H9 (cell line): ENCODE measurements around the gene SLC7A1. TPM values are rescaled to one million over a fixed set of nuclear protein-coding genes. Genes with fewer than 3 reads are reported as not detected.

Source experiments
- DNase-seq: peaks from one replicate; pipeline ENCODE4 v3.0.0-alpha.2; 2017
- H2AFZ ChIP-seq: one replicate; pipeline ENCODE4 v1.6.1; 2013; ENCODE audit warnings: mild to moderate bottlenecking, low read length, control low read depth, moderate library complexity
- H2AK5ac ChIP-seq: 2 replicates; pipeline ENCODE4 v1.6.1; 2013; ENCODE audit warnings: low read length, control low read depth, mixed read lengths; ENCODE audit not compliant: insufficient read length
- H2BK120ac ChIP-seq: one replicate; pipeline ENCODE4 v1.6.1; 2013; ENCODE audit warnings: low read depth, mild to moderate bottlenecking, low read length, control low read depth, inconsistent platforms; ENCODE audit not compliant: poor library complexity, severe bottlenecking
- H2BK12ac ChIP-seq: 2 replicates; pipeline ENCODE4 v1.6.1; 2013; ENCODE audit warnings: low read length, control low read depth, mixed read lengths, low read depth; ENCODE audit not compliant: insufficient read length
- H2BK15ac ChIP-seq: 2 replicates; pipeline ENCODE4 v1.6.1; 2013; ENCODE audit warnings: low read depth, low read length, control low read depth
- H2BK20ac ChIP-seq: one replicate; pipeline ENCODE4 v1.6.1; 2013; ENCODE audit warnings: low read depth, mild to moderate bottlenecking, low read length, control low read depth, inconsistent platforms; ENCODE audit not compliant: poor library complexity, severe bottlenecking
- H2BK5ac ChIP-seq: 2 replicates; pipeline ENCODE4 v1.6.1; 2013; ENCODE audit warnings: low read length, control low read depth, mixed read lengths; ENCODE audit not compliant: insufficient read length
- H3K14ac ChIP-seq: 2 replicates; pipeline ENCODE4 v1.6.1; 2013; ENCODE audit warnings: low read length, control low read depth; ENCODE audit not compliant: insufficient read depth
- H3K18ac ChIP-seq: 2 replicates; pipeline ENCODE4 v1.6.1; 2013; ENCODE audit warnings: low read depth, mild to moderate bottlenecking, mixed read lengths, low read length, control low read depth; ENCODE audit not compliant: insufficient read length
- H3K23ac ChIP-seq: 2 replicates; pipeline ENCODE4 v1.6.1; 2013; ENCODE audit warnings: low read length, control low read depth, mixed read lengths, low read depth; ENCODE audit not compliant: insufficient read length
- H3K23me2 ChIP-seq: 2 replicates; pipeline ENCODE4 v1.6.1; 2013; ENCODE audit warnings: low read depth, mild to moderate bottlenecking, mixed read lengths, low read length, control low read depth; ENCODE audit not compliant: insufficient read length, poor library complexity, severe bottlenecking
- H3K27ac ChIP-seq: 2 replicates; pipeline ENCODE4 v1.5.1; 2013; ENCODE audit warnings: low read length, control low read depth, mixed read lengths, low read depth; ENCODE audit not compliant: insufficient read length
- H3K27me3 ChIP-seq: 2 replicates; pipeline ENCODE4 v1.6.1; 2013; ENCODE audit warnings: low read length, control low read depth, inconsistent platforms; ENCODE audit not compliant: insufficient read depth
- H3K4ac ChIP-seq: 2 replicates; pipeline ENCODE4 v1.6.1; 2013; ENCODE audit warnings: low read depth, mild to moderate bottlenecking, control low read depth, inconsistent platforms, low read length, moderate library complexity
- H3K4me1 ChIP-seq: 2 replicates; pipeline ENCODE4 v1.6.1; 2013; ENCODE audit warnings: low read length, control low read depth, inconsistent platforms; ENCODE audit not compliant: insufficient read depth
- H3K4me2 ChIP-seq: 2 replicates; pipeline ENCODE4 v1.6.1; 2013; ENCODE audit warnings: low read length, control low read depth, mixed read lengths; ENCODE audit not compliant: insufficient read length, insufficient read depth
- H3K56ac ChIP-seq: 2 replicates; pipeline ENCODE4 v1.6.1; 2013; ENCODE audit warnings: low read depth, mild to moderate bottlenecking, mixed read lengths, low read length, control low read depth; ENCODE audit not compliant: insufficient read length
- H3K79me1 ChIP-seq: 2 replicates; pipeline ENCODE4 v1.6.1; 2013; ENCODE audit warnings: low read depth, mild to moderate bottlenecking, moderate library complexity, low read length, control low read depth, inconsistent platforms; ENCODE audit not compliant: insufficient read depth, poor library complexity, severe bottlenecking
- H3K79me2 ChIP-seq: 2 replicates; pipeline ENCODE4 v1.6.1; 2013; ENCODE audit warnings: low read length, control low read depth, inconsistent platforms; ENCODE audit not compliant: insufficient read depth
- H3K9ac ChIP-seq: 2 replicates; pipeline ENCODE4 v1.6.1; 2013; ENCODE audit warnings: low read length, control low read depth, mixed read lengths; ENCODE audit not compliant: insufficient read length; ENCODE audit errors: extremely low read depth
- H3K9me3 ChIP-seq: one replicate; pipeline ENCODE4 v1.6.1; 2013; ENCODE audit warnings: low read depth, low read length, inconsistent platforms; ENCODE audit not compliant: control insufficient read depth
- H3T11ph ChIP-seq: one replicate; pipeline ENCODE4 v1.6.1; 2013; ENCODE audit warnings: mild to moderate bottlenecking, low read length, control low read depth, inconsistent platforms
- H4K20me1 ChIP-seq: one replicate; pipeline ENCODE4 v1.6.1; 2013; ENCODE audit not compliant: control insufficient read depth, insufficient read length, insufficient read depth
- H4K5ac ChIP-seq: 2 replicates; pipeline ENCODE4 v1.6.1; 2013; ENCODE audit warnings: low read depth, mild to moderate bottlenecking, mixed read lengths, low read length, control low read depth; ENCODE audit not compliant: insufficient read length
- H4K8ac ChIP-seq: replicated peaks from 2 replicates; pipeline ENCODE4 v1.6.1; 2013; ENCODE audit warnings: low read length, control low read depth, mixed read lengths, low read depth; ENCODE audit not compliant: insufficient read length
- H4K91ac ChIP-seq: 2 replicates; pipeline ENCODE4 v1.6.1; 2013; ENCODE audit warnings: low read depth, mild to moderate bottlenecking, moderate library complexity, mixed read lengths, low read length, control low read depth; ENCODE audit not compliant: insufficient read length
- H3K27ac Mint-ChIP-seq, 3 experiments: 2 replicates in 2 of 3; 3 replicates in 1 of 3; pipeline ENCODE4 v1.8.0; 2020 to 2021; ENCODE audit warnings: mixed read lengths in 3 of 3, mild to moderate bottlenecking in 1 of 3, moderate library complexity in 1 of 3
- H3K27me3 Mint-ChIP-seq: 2 replicates; pipeline ENCODE4 v1.8.0; 2021; ENCODE audit warnings: low read depth, mild to moderate bottlenecking, moderate library complexity, mixed read lengths
- H3K36me3 Mint-ChIP-seq, 3 experiments: 2 replicates in 2 of 3; 3 replicates in 1 of 3; pipeline ENCODE4 v1.8.0; 2020 to 2021; ENCODE audit warnings: low read depth in 3 of 3, mixed read lengths in 3 of 3; ENCODE audit not compliant: insufficient read depth in 1 of 3
- H3K4me1 Mint-ChIP-seq, 2 experiments: 2 replicates each; pipeline ENCODE4 v1.8.0; 2020; ENCODE audit warnings: mixed read lengths in 2 of 2
- H3K4me3 Mint-ChIP-seq, 2 experiments: 2 replicates in 1 of 2; 3 replicates in 1 of 2; pipeline ENCODE4 v1.8.0; 2020 to 2021; ENCODE audit warnings: mild to moderate bottlenecking in 2 of 2, mixed read lengths in 2 of 2, moderate library complexity in 1 of 2
- H3K9me3 Mint-ChIP-seq, 2 experiments: 2 replicates in 1 of 2; 3 replicates in 1 of 2; pipeline ENCODE4 v1.8.0; 2020; ENCODE audit warnings: mild to moderate bottlenecking in 2 of 2, mixed read lengths in 2 of 2, moderate library complexity in 1 of 2
- WGBS: extraction: QIAGEN DNeasy Blood & Tissue Kit; methylation state at CpG from one replicate; pipeline ENCODE4 v1.1.7; 2013; ENCODE audit warnings: missing lambda C conversion rate, low lambda C conversion rate, mixed read lengths; ENCODE audit not compliant: insufficient read length; ENCODE audit errors: extremely low coverage; 5-methylcytosine and 5-hydroxymethylcytosine counted together
- total RNA-seq: library from RNA; stranded (reverse); gene quantifications from 2 replicates; pipeline ENCODE4 v1.2.1, GENCODE V29; 2021
- TF ChIP-seq, protein P1 (sequence below): fragments of 200-600 bp; sonication (generic); conservative IDR thresholded peaks from 3 replicates; pipeline ENCODE4 v1.8.0; 2021; ENCODE audit warnings: antibody characterized with exemption, mild to moderate bottlenecking

Gene SLC7A1
- total RNA-seq, 1 experiment from 2014 or later: 109 TPM

DNA sequence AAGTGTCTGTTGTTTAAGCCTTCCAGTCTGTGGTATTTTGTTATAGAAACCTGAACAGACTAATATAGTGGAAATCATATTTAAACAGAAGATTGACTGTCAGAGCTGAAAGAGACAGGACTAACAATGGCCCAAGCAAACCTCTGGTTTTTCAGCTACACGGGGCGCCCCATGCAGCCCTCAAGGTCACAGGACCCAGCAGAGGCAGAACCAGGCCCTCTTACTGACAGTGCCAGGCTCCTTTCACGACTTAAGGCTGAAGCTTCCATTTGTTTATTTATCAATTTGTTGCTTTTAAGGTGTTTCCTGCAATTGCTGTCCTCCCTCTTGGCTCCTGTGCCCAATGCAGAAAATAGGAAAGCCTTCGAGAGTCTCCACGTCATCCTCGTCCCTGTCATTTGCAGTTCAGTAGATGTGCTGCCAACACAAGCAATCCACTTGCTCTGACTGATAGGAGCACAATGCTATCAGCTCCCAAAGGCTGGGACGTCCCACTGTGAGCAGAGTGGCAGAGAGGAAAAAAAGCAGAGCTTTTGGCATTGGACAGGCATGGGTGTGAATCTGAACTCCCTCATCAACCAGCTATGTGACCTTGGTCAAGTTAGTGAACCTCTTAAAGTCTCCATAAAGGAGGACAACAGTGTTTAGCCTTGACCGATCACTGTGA, 10.5 kb upstream of the SLC7A1 start:
- H3K4me1 ChIP-seq: no peaks in the 10 kb centered on the region
- H4K8ac ChIP-seq: no peak overlapping the region
- Mint-ChIP-seq H3K4me1 (no peaks in the 10 kb centered on the region), H3K27ac (peak overlapping the region in 1 of 3 experiments; percentile 75; a peak in 1 of 7 replicates), H3K27me3 (peaks cover 6% of the 10 kb centered on the region; the same call in 1 of the 2 replicates), H3K4me3 (no peak overlapping the region), H3K9me3 (no peaks in the 10 kb centered on the region), H3K36me3 (no peaks in the 10 kb centered on the region)
- no peak overlapping the region for H3K18ac ChIP-seq
- H3K4me2 ChIP-seq: no peak overlapping the region
- H3K23me2 ChIP-seq: no peaks in the 10 kb centered on the region
- H3K27ac ChIP-seq: no peak overlapping the region
- H2AFZ ChIP-seq: no peak overlapping the region
- no peak for DNase-seq
- no peak overlapping the region for H2BK5ac ChIP-seq
- no peak overlapping the region for H3K23ac ChIP-seq
- H4K91ac ChIP-seq: no peak overlapping the region
- no peak overlapping the region for H3T11ph ChIP-seq
- no peak overlapping the region for H4K5ac ChIP-seq
- no peak overlapping the region for H2BK12ac ChIP-seq
- no peak overlapping the region for H2BK15ac ChIP-seq
- no CpG with 5 or more reads among the region's 8 CpGs for WGBS
- H3K56ac ChIP-seq: no peak overlapping the region
- H3K79me2 ChIP-seq: no peaks in the 10 kb centered on the region
- no peak overlapping the region for H2AK5ac ChIP-seq
- H4K20me1 ChIP-seq: no peaks in the 10 kb centered on the region
- TF ChIP-seq, protein P1, sequence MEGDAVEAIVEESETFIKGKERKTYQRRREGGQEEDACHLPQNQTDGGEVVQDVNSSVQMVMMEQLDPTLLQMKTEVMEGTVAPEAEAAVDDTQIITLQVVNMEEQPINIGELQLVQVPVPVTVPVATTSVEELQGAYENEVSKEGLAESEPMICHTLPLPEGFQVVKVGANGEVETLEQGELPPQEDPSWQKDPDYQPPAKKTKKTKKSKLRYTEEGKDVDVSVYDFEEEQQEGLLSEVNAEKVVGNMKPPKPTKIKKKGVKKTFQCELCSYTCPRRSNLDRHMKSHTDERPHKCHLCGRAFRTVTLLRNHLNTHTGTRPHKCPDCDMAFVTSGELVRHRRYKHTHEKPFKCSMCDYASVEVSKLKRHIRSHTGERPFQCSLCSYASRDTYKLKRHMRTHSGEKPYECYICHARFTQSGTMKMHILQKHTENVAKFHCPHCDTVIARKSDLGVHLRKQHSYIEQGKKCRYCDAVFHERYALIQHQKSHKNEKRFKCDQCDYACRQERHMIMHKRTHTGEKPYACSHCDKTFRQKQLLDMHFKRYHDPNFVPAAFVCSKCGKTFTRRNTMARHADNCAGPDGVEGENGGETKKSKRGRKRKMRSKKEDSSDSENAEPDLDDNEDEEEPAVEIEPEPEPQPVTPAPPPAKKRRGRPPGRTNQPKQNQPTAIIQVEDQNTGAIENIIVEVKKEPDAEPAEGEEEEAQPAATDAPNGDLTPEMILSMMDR: no peak
- H2BK120ac ChIP-seq: no peak overlapping the region
- no peak overlapping the region for H3K14ac ChIP-seq
- no peak overlapping the region for H2BK20ac ChIP-seq
- H3K9me3 ChIP-seq: no peaks in the 10 kb centered on the region
- no peaks in the 10 kb centered on the region for H3K27me3 ChIP-seq
- H3K9ac ChIP-seq: no peak overlapping the region
- no peaks in the 10 kb centered on the region for H3K79me1 ChIP-seq
- no peak overlapping the region for H3K4ac ChIP-seq
